Measurements from ENCODE around the gene SLC25A26.

GRCh38 chr3:66427951-66428474 lies 207.2 kb downstream of the SLC25A26 start:
- TF ChIP-seq ERF (CRISPR knock-in tag; IDR thresholded peaks at IDR 0.05), result no peak
- no peak for TF ChIP-seq KDM1A (CRISPR knock-in tag; IDR thresholded peaks at IDR 0.05)
- no peak for TF ChIP-seq ZBTB1 (CRISPR knock-in tag; IDR thresholded peaks at IDR 0.05; ENCODE audit: borderline replicate concordance)
- TF ChIP-seq HDAC6 (IDR thresholded peaks at IDR 0.05; ENCODE audit: low read depth, low read length), result no peak
- TF ChIP-seq, protein P1, sequence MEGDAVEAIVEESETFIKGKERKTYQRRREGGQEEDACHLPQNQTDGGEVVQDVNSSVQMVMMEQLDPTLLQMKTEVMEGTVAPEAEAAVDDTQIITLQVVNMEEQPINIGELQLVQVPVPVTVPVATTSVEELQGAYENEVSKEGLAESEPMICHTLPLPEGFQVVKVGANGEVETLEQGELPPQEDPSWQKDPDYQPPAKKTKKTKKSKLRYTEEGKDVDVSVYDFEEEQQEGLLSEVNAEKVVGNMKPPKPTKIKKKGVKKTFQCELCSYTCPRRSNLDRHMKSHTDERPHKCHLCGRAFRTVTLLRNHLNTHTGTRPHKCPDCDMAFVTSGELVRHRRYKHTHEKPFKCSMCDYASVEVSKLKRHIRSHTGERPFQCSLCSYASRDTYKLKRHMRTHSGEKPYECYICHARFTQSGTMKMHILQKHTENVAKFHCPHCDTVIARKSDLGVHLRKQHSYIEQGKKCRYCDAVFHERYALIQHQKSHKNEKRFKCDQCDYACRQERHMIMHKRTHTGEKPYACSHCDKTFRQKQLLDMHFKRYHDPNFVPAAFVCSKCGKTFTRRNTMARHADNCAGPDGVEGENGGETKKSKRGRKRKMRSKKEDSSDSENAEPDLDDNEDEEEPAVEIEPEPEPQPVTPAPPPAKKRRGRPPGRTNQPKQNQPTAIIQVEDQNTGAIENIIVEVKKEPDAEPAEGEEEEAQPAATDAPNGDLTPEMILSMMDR (CRISPR knock-in tag; IDR thresholded peaks at IDR 0.05), result no peak
- TF ChIP-seq ZNF749 (CRISPR knock-in tag; IDR thresholded peaks at IDR 0.05; ENCODE audit: borderline replicate concordance), result no peak
- no peak for TF ChIP-seq ZUFSP (CRISPR knock-in tag; IDR thresholded peaks at IDR 0.05; ENCODE audit: borderline replicate concordance)
- TF ChIP-seq, protein P2, sequence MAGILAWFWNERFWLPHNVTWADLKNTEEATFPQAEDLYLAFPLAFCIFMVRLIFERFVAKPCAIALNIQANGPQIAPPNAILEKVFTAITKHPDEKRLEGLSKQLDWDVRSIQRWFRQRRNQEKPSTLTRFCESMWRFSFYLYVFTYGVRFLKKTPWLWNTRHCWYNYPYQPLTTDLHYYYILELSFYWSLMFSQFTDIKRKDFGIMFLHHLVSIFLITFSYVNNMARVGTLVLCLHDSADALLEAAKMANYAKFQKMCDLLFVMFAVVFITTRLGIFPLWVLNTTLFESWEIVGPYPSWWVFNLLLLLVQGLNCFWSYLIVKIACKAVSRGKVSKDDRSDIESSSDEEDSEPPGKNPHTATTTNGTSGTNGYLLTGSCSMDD (CRISPR knock-in tag; IDR thresholded peaks at IDR 0.05), result no peak
- TF ChIP-seq CENPT (CRISPR knock-in tag; IDR thresholded peaks at IDR 0.05; ENCODE audit: low read depth), result no peak
- no peak for TF ChIP-seq ZNF766 (CRISPR knock-in tag; IDR thresholded peaks at IDR 0.05; ENCODE audit: borderline replicate concordance)
- TF ChIP-seq ZNF543 (CRISPR knock-in tag; IDR thresholded peaks at IDR 0.05), result no peak
